ENCODE results near the gene ACTR5. TPM values are rescaled to one million over a fixed set of nuclear protein-coding genes. Genes with fewer than 3 reads are reported as not detected.

The ACTR5 gene
- 7.8 to 10.0 TPM (median 9.4 TPM) in 5 replicates for total RNA-seq (2022; extraction: Qiagen RNA extraction)

GRCh38 chr20:38748097-38748860 lies at the start of gene ACTR5:
ACTR5 (plus strand) TSS chr20:38748460; CDS start chr20:38748479, 19 bp downstream.

GRCh38 chr20:38723848-38724625 lies 24.2 kb upstream of the ACTR5 start, which contains the start of gene SLC32A1:
SLC32A1 (plus strand) TSS chr20:38724486; CDS start chr20:38724725, 239 bp downstream.

GRCh38 chr20:38805502-38805957 lies 57.3 kb downstream of the ACTR5 start, which contains the start of gene PPP1R16B:
PPP1R16B (plus strand) TSS chr20:38805697; CDS start chr20:38835926, 30,229 bp downstream.

Other genes starting within 250 kb of the ACTR5 start
- gene ADIG, start 167.3 kb upstream of the ACTR5 start, total RNA-seq (2022; extraction: Qiagen RNA extraction): not detected in 5 replicates
- 0.06 TPM in 1 of 5 replicates, not detected in the others for gene ARHGAP40, start 146.7 kb upstream of the ACTR5 start, total RNA-seq (2022; extraction: Qiagen RNA extraction)
- 0.04 TPM in 1 of 5 replicates, not detected in the others for gene SLC32A1, start 24.0 kb upstream of the ACTR5 start, total RNA-seq (2022; extraction: Qiagen RNA extraction)
- gene PPP1R16B, start 57.2 kb downstream of the ACTR5 start, total RNA-seq (2022; extraction: Qiagen RNA extraction): 0.11 to 0.19 TPM (median 0.13 TPM) in 5 replicates
- gene FAM83D, start 178.0 kb downstream of the ACTR5 start, total RNA-seq (2022; extraction: Qiagen RNA extraction): 49.2 to 69.9 TPM (median 64.9 TPM) in 5 replicates
- 6.8 to 7.9 TPM (median 7.1 TPM) in 5 replicates for gene DHX35, start 213.9 kb downstream of the ACTR5 start, total RNA-seq (2022; extraction: Qiagen RNA extraction)

Data from A549 treated with dexamethasone at 1 μM for 4 hours (cell line).